H1 (cell line): Measurements from ENCODE around the gene MAP2K5. TPM values are rescaled to one million over a fixed set of nuclear protein-coding genes. Genes with fewer than 3 reads are reported as not detected.

Experiments used
- NRF1 ChIP-seq: IDR thresholded peaks from 2 replicates; pipeline ENCODE4 v1.6.1; 2011; ENCODE audit warnings: mild to moderate bottlenecking, low read depth, low read length, improper control_type of control experiment
- polyA plus RNA-seq, 7 experiments: library from polyadenylated mRNA; depleted of rRNA in 3 of 7; stranded (reverse) in 5 of 7; unstranded in 2 of 7; fragments of >200 nt in 5 of 7; fragments of 200-250 nt in 2 of 7; gene quantifications; 1 replicate in 5 of 7; 2 replicates in 1 of 7; 4 replicates in 1 of 7; pipeline versions ENCODE4 v1.2.1 to v1.2.3, GENCODE V29; 2011 to 2013; ENCODE audit warnings: missing spikeins in 2 of 7, mixed read lengths in 2 of 7
- total RNA-seq: library from RNA; stranded (reverse); fragmentation: NEBNext Ultra II Directional; extraction: Animal tissue kit (Norgen Biotek cat#: 25700); gene quantifications from 2 replicates; pipeline ENCODE4 v1.2.1, GENCODE V29; 2021

Gene MAP2K5
- total and polyA plus RNA-seq, 2 of the 8 experiments (the other 6 are each of a cell fraction or from before 2014, with no cell fraction given) = 4.4 to 15.8 TPM

GRCh38 chr15:67700023-67700422 is 157.5 kb downstream of the MAP2K5 start (continued):
- no peak for TF ChIP-seq NRF1
- TF ChIP-seq, all 59 proteins: peak for 0
